Uterus (tissue), 4 donors: Measurements from ENCODE around the gene FRS3. TPM values are rescaled to one million over a fixed set of nuclear protein-coding genes. Genes with fewer than 3 reads are reported as not detected.
A peak's percentile ranks its signal among the peaks of the same experiment; 100 is the strongest.

Experiments used
- DNase-seq, 2 donors: peaks; one replicate each; pipeline ENCODE4 v3.0.0-alpha.2; 2019 to 2020
- H3K27ac ChIP-seq, 2 donors: fragments of 200-600 bp; sonication (generic); 1 replicate in 1 of 2; 2 replicates in 1 of 2; pipeline ENCODE4 v1.5.1; 2016 to 2018
- H3K27me3 ChIP-seq, 2 donors: fragments of 200-600 bp; sonication (generic); one replicate each; pipeline ENCODE4 v1.5.1; 2018 to 2019; ENCODE audit warnings: control low read depth in 1 of 2
- H3K36me3 ChIP-seq, 2 donors: fragments of 200-600 bp; sonication (generic); one replicate each; pipeline ENCODE4 v1.5.1; 2019; ENCODE audit warnings: control low read depth in 1 of 2
- H3K4me1 ChIP-seq, 2 donors: fragments of 200-600 bp; sonication (generic); one replicate each; pipeline ENCODE4 v1.5.1; 2018 to 2019; ENCODE audit warnings: control low read depth in 1 of 2
- H3K4me3 ChIP-seq, 2 donors: fragments of 200-600 bp; sonication (generic); 1 replicate in 1 of 2; 2 replicates in 1 of 2; pipeline ENCODE4 v1.5.1; 2018 to 2019; ENCODE audit warnings: mild to moderate bottlenecking in 1 of 2
- H3K9me3 ChIP-seq, 2 donors: fragments of 200-600 bp; sonication (generic); one replicate each; pipeline ENCODE4 v1.5.1; 2019; ENCODE audit warnings: control low read depth in 1 of 2
- POLR2A ChIP-seq, 2 donors: fragments of 450-650 bp; IDR thresholded peaks; one replicate each; pipeline ENCODE4 v1.6.1; 2016; ENCODE audit warnings: antibody characterized with exemption in 2 of 2, mild to moderate bottlenecking in 1 of 2, moderate library complexity in 1 of 2
- intact Hi-C: fragments of 100-400 bp; cut with DNase I; formaldehyde crosslinking; loops from one replicate; pipeline ENCODE4 v1.15.1; 2023; ENCODE audit warnings: low total_unique reads
- total RNA-seq, 4 donors: library from RNA; depleted of rRNA in 3 of 4; stranded (reverse); fragments of >200 nt in 3 of 4; gene quantifications; one replicate each; pipeline versions ENCODE4 v1.1.0 to v1.2.4, GENCODE V29; 2014 to 2023
- TF ChIP-seq, protein P1 (sequence below), 4 experiments: fragments of 200-600 bp in 2 of 4; fragments of 450-650 bp in 2 of 4; sonication (generic) in 2 of 4; IDR thresholded peaks; one replicate each; pipeline ENCODE4 v1.5.1; 2016 to 2019; ENCODE audit warnings: antibody characterized with exemption in 4 of 4, mild to moderate bottlenecking in 2 of 4, moderate library complexity in 1 of 4
- donor health status: DM: yes; HTN: yes; CAD: no.

The FRS3 gene
- total RNA-seq, 4 donors from 2014 or later, result 0.26 to 8.9 (median 2.2) TPM

DNA sequence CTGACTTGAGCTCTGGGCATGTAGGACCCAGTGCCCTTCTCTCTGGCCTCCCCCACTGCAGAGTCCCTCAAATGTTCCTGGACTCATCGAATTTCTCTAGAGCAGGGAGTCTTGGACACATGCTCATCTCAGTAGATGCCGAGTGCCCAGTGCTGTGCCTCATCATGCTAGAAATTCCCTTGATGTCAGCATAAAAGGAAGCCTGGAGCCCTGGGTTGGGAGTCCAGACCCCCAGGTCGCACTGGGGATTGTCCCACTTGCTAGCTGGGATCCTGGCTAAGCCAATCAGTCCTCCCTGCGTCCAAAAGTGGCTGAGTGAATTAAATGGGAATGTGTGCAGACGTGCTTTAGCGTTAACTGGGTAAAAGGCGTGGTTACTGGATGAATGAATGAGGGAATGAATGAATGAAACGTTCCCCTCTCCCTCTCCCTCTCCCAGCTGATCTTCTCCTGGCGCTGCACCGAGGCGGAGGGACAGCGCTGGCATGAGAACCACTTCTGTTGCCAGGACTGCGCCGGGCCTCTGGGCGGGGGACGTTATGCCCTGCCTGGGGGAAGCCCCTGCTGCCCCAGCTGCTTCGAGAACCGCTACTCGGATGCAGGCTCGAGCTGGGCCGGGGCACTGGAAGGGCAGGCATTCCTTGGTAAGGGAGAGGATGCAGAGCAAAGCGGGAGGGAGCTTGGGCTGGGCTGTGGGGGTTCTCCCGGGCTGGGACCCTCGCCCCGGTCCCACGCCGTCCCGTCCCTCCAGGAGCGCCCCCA, 6.2 kb upstream of the FRS3 start:
- H3K4me1 ChIP-seq, result peaks cover 0 to 16% of the 10 kb centered on the region in 2 donors
- H3K9me3 ChIP-seq, result no peaks in the 10 kb centered on the region
- H3K27me3 ChIP-seq, result no peaks in the 10 kb centered on the region
- no peak for DNase-seq
- H3K4me3 ChIP-seq, result peak overlapping the region; percentile 82
- peak overlapping the region; percentile 84 to 97 for H3K27ac ChIP-seq
- no peaks in the 10 kb centered on the region for H3K36me3 ChIP-seq
- intact Hi-C loops, result loop anchor here (5.0 to 10.0 kb wide), 2 partner anchors 139 to 261 kb away; partner anchors contain the start of genes BYSL and MED20
- TF ChIP-seq POLR2A (IDR thresholded peaks at IDR 0.05), result no peak
- TF ChIP-seq, protein P1, sequence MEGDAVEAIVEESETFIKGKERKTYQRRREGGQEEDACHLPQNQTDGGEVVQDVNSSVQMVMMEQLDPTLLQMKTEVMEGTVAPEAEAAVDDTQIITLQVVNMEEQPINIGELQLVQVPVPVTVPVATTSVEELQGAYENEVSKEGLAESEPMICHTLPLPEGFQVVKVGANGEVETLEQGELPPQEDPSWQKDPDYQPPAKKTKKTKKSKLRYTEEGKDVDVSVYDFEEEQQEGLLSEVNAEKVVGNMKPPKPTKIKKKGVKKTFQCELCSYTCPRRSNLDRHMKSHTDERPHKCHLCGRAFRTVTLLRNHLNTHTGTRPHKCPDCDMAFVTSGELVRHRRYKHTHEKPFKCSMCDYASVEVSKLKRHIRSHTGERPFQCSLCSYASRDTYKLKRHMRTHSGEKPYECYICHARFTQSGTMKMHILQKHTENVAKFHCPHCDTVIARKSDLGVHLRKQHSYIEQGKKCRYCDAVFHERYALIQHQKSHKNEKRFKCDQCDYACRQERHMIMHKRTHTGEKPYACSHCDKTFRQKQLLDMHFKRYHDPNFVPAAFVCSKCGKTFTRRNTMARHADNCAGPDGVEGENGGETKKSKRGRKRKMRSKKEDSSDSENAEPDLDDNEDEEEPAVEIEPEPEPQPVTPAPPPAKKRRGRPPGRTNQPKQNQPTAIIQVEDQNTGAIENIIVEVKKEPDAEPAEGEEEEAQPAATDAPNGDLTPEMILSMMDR (IDR thresholded peaks at IDR 0.05), result no peak

DNA sequence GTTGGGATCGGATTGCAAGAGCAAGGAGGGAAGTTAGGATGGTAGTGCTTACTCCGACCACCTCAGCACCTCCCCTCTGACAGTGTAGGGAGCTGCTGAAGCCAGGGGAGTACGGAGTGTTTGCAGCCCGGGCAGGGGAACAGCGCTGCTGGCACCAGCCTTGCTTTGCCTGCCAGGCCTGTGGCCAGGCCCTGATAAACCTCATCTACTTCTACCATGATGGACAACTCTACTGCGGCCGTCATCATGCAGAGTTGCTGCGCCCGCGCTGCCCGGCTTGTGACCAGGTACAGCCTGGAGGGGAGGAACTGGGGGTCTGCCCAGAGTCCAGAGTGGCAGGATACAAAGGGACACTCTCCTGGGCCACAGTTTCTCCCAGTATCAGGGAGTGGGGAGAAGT, 5.6 kb upstream of the FRS3 start:
- H3K9me3 ChIP-seq, result no peaks in the 10 kb centered on the region
- H3K4me3 ChIP-seq, result no peak overlapping the region
- H3K27ac ChIP-seq, result peak overlapping the region in 1 of 2 donors; percentile 84
- TF ChIP-seq POLR2A (IDR thresholded peaks at IDR 0.05), result no peak
- TF ChIP-seq, protein P1 (IDR thresholded peaks at IDR 0.05), result no peak
- no peaks in the 10 kb centered on the region for H3K27me3 ChIP-seq
- intact Hi-C loops, result loop anchor here (5.0 to 10.0 kb wide), 2 partner anchors 140 to 262 kb away; partner anchors contain the start of genes BYSL and MED20
- no peaks in the 10 kb centered on the region for H3K36me3 ChIP-seq
- DNase-seq, result no peak
- peaks cover 0 to 16% of the 10 kb centered on the region in 2 donors for H3K4me1 ChIP-seq

DNA sequence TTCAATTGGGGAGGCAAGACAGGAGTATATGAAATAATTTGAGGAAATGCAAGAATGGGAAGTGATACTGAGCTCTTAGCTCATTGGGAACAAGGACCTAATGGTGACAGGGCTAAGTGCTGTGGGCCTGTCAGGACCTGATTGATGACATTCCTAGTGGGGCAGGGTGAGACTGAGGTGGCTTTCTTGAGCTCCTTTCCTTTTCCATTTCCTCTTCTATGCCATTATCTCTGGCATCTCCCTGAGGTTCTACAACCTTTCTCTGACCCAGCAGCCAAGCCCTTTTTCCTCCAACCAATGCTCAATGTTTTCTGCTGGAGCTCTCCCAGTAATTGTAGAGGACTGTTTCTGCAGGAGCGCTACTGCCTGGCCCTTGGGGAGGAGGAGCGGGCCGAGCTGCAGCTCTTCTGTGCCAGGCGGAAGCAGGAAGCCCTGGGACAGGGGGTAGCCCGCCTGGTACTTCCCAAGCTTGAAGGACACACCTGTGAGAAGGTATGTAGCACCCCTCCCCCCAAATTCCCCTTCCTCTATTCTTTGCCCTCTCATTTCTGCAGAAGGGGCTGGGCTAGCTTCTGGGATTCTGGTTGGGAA, 5.0 kb upstream of the FRS3 start:
- Histone ChIP-seq H3K9me3 (no peaks in the 10 kb centered on the region), H3K4me1 (peaks cover 0 to 16% of the 10 kb centered on the region in 2 donors), H3K27ac (peak overlapping the region in 1 of 2 donors; percentile 13), H3K4me3 (no peak overlapping the region), H3K36me3 (no peaks in the 10 kb centered on the region), H3K27me3 (no peaks in the 10 kb centered on the region)
- TF ChIP-seq POLR2A (IDR thresholded peaks at IDR 0.05), result no peak
- TF ChIP-seq, protein P1 (IDR thresholded peaks at IDR 0.05), result no peak
- DNase-seq, result no peak
- intact Hi-C loops, result loop anchor here (5.0 to 10.0 kb wide), 2 partner anchors 140 to 263 kb away; partner anchors contain the start of genes BYSL and MED20

DNA sequence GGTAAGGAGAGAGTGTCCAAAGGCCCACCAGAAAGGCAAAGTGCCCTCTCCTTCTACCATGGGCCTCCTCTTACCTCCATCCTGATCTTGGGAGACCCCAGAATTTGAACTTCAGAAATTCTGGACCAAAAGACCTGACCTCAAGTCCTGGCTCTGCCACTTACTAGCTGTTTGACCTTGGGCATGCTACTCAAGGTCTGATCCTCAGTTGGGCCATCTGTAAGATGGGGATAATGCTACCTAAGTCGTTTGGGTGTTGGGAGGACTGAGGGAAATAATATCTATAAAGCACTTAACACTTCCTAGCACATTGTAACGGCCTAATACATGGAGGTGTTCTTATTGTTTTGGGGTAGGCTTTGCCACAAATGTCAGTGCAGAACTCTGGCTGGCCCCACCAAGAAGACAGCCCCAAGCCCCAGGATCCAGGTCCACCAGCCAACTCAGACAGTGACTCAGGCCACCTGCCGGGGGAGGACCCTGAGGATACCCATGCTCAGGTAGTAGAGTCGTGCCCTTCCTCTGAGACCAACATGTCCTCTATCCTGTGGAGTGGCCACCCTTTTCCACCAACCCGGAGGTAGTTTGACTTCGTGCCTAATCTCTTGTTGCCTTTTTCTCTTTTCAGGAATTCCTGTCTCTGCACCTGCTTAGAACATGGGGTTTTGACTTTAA, 3.5 kb upstream of the FRS3 start:
- TF ChIP-seq, protein P1 (IDR thresholded peaks at IDR 0.05), result no peak
- no peak for TF ChIP-seq POLR2A (IDR thresholded peaks at IDR 0.05)

More for the DNA sequence above, 3.5 kb upstream of the FRS3 start:
- Histone ChIP-seq H3K4me3 (no peak overlapping the region), H3K9me3 (no peaks in the 10 kb centered on the region), H3K27ac (peak overlapping the region in 1 of 2 donors; percentile 15), H3K27me3 (no peaks in the 10 kb centered on the region), H3K36me3 (no peaks in the 10 kb centered on the region), H3K4me1 (peaks cover 0 to 20% of the 10 kb centered on the region in 2 donors)
- no peak for DNase-seq
- intact Hi-C loops, result loop anchor here (10.0 kb wide), 1 partner anchor 142 kb away; the partner anchor contains the start of genes BYSL and MED20
